ENCODE measurements around the gene SLC25A29.
A peak's percentile ranks its signal among the peaks of the same experiment; 100 is the strongest.
"Not testable (repeated sequence)": the region's sequence is repeated elsewhere in the genome, so short reads cannot be mapped to it uniquely, and the experiment has no call there.

Gene SLC25A29

DNA sequence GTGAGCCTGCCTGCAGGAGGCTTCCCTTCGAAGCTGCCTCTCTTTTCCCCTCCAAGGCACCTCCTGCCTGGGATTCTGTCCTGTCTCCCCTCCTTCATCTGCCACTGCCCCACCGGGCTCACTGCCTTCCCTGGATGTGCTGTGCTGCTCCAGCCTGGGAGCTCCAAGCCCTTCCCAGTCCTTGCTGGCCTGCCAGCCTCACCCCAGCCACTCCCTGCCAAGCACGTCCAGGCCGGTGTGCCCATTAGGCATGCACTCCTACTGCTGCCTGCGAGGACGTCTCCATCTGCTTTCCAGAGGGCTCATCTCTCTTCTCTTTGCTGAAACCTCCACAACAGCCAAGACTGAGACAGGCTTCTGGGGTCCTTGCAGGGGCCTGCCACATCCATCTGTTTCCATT lies 8.5 kb upstream of the SLC25A29 start:
- no peak overlapping the region for H3K27ac ChIP-seq
- TF ChIP-seq ZFX (IDR thresholded peaks at IDR 0.05; ENCODE audit: borderline replicate concordance): no peak
- TF ChIP-seq, protein P1, sequence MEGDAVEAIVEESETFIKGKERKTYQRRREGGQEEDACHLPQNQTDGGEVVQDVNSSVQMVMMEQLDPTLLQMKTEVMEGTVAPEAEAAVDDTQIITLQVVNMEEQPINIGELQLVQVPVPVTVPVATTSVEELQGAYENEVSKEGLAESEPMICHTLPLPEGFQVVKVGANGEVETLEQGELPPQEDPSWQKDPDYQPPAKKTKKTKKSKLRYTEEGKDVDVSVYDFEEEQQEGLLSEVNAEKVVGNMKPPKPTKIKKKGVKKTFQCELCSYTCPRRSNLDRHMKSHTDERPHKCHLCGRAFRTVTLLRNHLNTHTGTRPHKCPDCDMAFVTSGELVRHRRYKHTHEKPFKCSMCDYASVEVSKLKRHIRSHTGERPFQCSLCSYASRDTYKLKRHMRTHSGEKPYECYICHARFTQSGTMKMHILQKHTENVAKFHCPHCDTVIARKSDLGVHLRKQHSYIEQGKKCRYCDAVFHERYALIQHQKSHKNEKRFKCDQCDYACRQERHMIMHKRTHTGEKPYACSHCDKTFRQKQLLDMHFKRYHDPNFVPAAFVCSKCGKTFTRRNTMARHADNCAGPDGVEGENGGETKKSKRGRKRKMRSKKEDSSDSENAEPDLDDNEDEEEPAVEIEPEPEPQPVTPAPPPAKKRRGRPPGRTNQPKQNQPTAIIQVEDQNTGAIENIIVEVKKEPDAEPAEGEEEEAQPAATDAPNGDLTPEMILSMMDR (IDR thresholded peaks at IDR 0.05): no peak

DNA sequence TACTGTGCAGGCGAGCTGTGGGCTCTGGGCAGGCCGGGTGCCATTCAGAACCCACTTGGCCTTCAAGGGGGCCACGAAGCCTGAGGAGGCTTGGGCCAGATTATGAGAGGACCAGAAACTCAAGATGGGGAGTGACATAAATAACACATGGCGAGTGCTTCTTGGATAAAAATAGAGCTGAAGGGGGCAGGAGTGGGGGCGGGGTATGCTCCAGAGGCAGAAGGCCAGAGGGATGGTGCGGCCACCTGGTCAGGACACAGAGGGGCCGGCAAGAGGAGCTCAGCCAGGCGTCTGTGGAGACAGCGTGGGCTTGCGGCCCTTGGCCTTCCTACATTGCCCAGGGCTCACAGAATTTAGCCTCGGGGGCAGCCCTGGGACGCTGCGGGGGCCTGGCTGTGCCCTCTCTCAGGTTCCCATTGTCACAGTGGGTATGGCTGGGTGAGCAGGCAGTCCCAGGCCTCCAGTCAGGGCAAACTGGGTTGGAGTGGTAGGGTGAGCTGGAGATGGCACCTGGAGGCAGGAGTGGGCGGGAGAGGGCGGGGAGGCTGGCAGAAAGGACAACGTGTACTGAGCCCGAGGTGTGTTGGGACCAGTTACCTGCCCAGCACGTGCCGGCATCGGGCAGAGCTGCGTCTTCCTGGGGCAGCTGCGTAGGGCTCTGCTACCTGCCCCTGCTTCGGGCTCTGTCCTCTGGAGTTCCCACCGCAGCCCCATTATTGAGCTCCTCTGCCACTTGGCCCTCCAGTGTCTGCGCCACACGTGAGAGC lies 7.4 kb upstream of the SLC25A29 start:
- TF ChIP-seq ZFX (IDR thresholded peaks at IDR 0.05; ENCODE audit: borderline replicate concordance): no peak
- TF ChIP-seq, protein P1 (IDR thresholded peaks at IDR 0.05): no peak
- H3K27ac ChIP-seq: peak overlapping the region; percentile 29; the same call in 1 of the 2 replicates

DNA sequence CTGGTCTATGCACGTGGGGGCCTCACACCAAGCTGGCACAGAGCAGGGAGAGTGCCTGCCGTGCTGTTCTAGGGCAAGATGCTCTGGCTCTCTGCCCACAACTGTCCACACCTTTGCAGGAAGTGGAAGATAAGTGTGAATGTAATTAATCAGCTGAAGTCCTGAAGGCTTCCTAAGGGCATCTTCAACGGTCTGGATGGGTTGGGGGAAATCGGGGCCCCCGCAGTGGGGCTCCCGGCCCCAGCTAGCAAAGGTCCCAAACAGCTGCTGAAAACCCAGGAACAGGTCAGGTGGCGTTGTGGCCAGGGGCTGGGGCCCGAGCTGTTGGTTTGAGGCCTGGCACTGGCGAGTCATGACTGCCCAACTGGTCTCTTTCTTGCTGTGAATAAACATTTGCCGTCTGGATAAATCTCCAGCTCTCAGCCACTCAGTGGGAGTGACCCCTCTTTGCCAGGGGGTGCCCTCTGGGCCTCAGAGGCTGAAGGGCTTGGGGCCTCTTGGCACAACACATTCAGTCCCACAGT lies 6.7 kb upstream of the SLC25A29 start:
- H3K27ac ChIP-seq: no peak overlapping the region
- TF ChIP-seq, protein P1 (IDR thresholded peaks at IDR 0.05): no peak
- no peak for TF ChIP-seq ZFX (IDR thresholded peaks at IDR 0.05; ENCODE audit: borderline replicate concordance)

DNA sequence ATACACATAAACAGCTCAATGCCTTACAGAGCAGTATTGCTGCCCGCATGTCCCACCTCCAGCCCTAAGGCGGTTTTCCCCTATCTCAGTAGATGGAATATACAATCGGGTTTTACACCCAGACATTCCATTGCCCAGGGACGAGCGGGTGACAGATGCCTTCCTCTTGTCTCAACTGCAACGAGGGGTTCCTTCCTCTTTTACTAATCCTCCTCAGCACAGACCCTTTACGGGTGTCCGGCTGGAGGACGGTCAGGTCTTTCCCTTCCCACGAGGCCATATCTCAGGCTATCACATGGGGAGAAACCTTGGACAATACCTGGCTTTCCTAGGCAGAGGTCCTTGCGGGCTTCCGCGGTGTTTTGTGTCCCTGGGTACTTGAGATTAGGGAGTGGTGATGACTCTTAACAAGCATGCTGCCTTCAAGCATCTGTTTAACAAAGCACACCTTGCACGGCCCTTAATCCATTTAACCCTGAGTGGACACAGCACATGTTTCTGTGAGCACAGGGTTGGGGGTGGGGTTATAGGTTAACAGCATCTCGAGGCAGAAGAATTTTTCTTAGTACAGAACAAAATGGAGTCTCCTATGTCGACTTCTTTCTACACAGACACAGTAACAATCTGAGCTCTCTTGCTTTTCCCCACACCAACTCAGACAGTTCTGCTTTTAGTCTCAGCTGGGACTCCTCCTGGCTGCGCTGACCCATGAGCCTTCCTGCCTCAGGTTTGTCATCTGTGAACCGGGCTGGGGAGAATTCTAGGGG lies 6.0 kb upstream of the SLC25A29 start:
- not testable (repeated sequence) for H3K27ac ChIP-seq

DNA sequence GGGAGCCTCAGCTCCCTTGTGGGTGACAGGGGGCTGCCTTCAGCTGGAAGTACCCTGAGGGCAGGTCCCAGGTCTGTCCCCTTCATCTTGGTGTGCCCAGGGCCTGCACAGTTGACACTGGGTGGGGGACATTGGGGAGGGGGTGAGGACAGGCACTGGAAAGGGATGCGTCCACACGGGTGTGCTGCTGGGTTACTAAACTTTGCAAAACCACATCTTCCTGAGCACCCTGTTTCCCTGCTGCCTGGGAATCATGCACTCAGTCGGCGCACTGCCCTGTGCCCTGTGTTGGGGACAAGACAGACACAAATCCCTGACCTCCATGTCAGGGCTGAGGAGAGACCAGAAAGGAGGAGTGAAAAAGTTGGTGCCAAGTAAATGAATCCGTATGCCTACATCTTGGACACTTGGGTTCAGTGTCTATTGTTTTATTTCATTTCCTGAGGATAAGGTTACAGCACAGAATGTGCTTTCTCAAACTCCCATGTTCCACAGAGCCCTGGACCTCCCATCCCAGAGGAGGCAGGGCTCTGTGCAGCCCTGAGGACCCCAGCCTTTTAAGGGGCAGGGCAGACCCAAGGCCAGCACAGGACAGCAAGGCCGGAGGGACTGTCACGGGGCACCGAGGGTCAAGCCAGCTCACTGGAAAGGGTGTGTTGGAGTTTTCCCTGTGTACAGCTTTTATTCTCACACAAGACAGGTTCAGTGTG lies 2.9 kb upstream of the SLC25A29 start:
- no peak overlapping the region for H3K27ac ChIP-seq
- TF ChIP-seq, protein P1 (IDR thresholded peaks at IDR 0.05): no peak
- TF ChIP-seq ZFX (IDR thresholded peaks at IDR 0.05; ENCODE audit: borderline replicate concordance): no peak

DNA sequence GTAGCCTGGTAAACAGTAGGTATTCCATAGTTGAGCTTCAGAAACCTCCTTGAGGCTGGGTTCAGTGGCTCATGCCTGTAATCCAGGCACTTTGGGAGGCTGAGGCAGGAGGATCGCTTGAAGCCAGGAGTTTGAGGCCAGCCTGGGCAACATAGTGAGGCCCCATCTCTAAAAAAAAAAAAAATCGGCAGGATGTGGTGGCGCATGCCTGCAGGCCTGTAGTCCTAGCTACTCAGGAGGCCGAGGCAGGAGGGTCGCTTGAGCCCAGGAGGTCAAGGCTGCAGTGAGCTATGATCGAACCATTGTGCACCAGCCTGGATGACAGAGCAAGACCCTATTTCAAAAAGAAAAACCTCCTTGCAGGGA lies 2.2 kb upstream of the SLC25A29 start:
- H3K27ac ChIP-seq: not testable (repeated sequence)

DNA sequence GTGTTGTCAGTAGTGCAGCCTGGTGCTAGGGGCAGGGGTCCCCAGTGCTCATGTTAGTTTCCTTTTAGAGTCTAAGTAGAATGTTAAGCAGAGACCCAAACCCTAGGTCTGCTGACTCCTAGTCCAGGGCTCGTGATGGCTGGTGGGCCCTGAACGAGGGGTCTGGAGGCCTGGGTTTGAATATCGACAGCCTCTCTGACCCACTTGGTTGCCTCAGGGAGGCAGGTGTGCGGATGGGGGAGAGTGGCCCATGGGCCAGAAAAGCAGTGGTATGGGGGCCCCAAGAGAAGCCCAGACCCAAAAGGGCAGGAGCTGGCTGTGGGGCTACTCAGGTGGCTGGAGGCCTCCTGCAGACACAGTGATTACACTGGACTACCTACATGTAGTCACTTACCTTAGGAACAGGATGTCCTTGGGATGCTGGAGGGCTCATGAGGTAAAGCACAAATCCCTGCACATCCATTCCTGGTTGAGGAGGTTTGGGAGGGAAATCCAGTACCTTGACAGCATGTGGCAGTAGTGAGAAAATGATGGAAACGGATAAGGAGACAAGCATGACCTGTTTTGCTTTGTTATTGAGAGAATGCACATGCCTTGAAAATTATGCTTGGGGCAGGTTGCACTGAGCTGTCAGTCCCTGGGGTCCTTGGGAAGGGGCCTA lies 1.7 kb upstream of the SLC25A29 start:
- no peak for TF ChIP-seq ZFX (IDR thresholded peaks at IDR 0.05; ENCODE audit: borderline replicate concordance)
- TF ChIP-seq, protein P1 (IDR thresholded peaks at IDR 0.05): 0 out of 2 replicates have a peak, but pooled peaks have one; percentile 11
- H3K27ac ChIP-seq: 0 out of 2 replicates have a peak overlapping the region, but pooled peaks have one; percentile 12

Data from 22Rv1 (cell line).